HG03025 (cell line): Measurements from ENCODE around the gene UBR1.
"Not testable (repeated sequence)": the region's sequence is repeated elsewhere in the genome, so short reads cannot be mapped to it uniquely, and the experiment has no call there.

Experiments used
- ATAC-seq: cut with Tn5 transposase; IDR thresholded peaks from one replicate; pipeline ENCODE4 v1.9.1; 2021; ENCODE audit warnings: mild to moderate bottlenecking, moderate library complexity; ENCODE audit not compliant: unreplicated experiment, low FRiP score

UBR1 gene

DNA sequence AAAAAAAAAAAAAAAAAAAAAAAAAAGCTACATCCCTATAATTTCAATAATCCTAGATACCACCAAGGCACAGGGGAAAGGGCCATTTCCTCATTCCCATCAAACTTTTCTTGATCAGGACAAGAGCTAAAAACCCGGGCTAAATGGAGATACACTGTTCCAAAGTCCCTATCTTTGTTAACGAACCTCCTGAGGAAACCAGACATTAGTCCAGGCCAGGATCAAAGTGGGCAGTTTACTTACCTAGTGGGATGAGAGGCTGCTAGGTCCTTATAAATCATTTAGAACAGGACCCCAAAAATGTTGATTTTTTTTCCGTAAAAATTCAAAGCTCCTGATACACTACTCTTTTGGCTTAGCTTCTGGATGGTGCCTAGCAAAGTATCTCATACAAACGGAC lies 35.6 kb downstream of the UBR1 start:
- no peak for ATAC-seq

DNA sequence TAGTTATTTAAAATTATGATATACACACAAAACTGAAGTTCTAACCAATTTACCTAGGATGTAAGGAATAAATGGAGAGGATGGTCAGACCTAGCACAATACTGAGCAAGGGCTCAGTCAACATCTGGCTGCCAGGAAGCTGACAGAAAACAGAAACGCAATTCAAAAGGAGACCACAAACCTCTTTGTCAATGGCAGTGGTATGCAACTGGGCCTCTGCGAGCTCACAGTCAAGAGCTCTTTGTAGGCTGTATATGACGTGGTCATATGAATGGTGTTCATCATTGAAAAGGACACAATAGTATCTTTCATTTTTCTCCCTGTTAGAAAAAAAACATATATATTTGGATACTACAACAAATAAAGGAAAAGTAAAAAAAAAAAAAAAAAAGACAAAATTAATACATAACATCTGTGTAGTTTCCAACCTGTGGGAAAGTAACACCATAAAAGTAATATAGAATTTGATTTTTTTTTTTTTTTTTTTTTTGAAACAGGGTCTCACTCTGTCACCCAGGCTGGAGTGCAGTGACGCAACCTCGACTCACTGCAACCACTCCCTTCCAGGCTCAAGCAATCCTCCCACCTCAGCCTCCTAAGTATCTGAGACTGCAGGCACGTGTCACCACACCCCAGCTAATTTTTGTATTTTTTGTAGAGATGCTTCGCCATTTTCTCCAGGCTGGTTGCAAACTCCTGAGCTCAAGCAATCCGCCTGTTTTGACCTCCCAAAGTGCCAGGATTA lies 37.9 kb downstream of the UBR1 start:
- no peak for ATAC-seq

DNA sequence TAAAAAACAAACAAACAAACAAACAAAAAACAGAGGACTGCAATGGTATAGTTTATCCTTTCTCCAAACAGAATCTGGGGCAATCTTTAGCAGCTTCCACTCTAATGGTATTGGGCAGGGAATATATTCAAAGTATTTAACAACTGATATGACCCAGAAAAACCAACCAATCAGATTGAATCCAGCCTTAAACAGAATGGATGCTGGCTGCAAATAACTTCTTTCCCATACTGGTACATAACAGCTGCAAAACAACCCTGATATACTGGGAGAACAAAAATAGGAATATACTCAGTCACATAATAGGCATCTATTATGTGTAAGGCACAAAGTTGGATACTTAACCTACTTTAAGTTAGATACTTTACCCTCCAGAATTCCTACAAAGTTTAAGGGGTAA lies 49.1 kb downstream of the UBR1 start:
- no peak for ATAC-seq

DNA sequence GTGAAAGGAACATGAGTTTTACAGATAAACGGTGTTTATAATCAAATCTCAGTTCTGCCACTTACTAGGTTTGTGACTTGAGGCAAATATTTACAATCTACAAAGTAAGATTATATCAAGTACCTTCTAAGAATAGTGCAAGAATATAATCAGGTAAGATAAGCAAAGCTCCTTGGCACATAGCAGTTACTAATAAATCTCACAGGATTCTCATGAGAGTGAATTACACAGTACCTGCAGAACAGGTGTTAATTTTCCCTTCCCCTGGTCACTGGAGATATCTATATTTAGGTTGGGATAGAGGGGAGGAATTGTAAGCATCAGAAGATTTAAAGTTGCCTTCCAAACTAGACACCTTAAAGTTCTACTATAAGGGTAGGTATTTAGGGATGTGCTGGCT lies 53.0 kb downstream of the UBR1 start:
- ATAC-seq = no peak

DNA sequence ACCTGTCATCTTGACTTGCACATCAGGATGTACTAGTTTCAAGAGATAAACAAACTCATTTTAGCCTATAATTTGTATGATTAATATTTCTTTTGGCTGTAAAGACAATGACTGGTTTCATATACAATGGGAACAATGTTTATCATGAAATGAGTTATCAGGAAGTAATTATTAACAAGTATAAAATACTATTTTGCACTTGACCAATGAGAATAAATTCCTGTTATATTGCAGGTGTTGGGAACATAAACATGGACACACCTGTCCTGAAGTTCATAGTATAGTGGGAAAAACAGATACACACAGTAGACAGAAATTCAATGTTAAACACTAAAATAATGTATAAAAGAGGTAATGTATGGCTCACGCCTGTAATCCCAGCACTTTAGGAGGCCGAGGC lies 56.9 kb downstream of the UBR1 start:
- no peak for ATAC-seq

DNA sequence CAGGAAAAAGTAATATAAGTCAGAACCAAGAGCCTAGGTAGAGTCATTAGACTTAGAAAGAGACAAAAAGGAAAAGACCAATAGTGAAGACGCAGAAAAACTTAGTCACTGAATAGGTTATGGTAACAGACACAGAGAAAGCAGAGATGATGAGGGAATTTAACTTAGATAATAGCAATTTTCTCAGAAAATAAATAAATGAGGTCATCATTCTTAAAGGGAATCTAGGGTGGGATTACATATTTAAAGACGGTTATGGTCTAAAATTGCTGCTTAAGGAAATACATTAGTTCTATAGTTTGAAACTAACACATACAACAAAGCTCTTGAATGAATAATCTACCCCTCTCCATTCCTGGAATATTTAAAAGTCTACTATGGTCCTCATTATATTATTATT lies 59.4 kb downstream of the UBR1 start:
- no peak for ATAC-seq

DNA sequence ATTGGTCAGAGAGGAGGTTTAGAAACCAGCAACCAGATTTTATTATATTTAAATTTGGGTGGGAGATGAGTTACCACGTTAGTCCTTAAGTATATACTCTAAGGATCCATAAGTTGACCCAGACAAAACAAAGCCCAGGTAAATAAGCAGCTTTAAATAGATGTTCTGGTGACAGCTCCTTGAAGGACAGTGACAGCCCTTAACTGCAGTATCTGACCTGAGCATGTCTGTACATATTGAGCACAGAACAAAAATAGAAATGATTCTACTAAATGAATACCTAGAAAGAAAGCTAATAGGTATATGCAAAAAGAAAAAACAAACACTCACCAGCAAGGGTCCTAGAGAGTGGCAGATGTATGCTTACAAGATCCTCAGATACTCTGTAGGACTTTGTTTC lies 63.0 kb downstream of the UBR1 start:
- ATAC-seq = no peak

DNA sequence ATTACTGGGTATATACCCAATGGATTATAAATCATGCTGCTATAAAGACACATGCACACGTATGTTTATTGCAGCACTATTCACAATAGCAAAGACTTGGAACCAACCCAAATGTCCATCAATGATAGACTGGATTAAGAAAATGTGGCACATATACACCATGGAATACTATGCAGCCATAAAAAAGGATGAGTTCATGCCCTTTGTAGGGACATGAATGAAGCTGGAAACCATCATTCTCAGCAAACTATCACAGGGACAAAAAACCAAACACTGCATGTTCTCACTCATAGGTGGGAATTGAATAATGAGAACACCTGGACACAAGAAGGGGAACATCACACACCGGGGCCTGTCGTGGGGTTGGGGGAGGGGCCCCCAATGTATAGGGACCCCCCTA lies 64.8 kb downstream of the UBR1 start:
- ATAC-seq = not testable (repeated sequence)

DNA sequence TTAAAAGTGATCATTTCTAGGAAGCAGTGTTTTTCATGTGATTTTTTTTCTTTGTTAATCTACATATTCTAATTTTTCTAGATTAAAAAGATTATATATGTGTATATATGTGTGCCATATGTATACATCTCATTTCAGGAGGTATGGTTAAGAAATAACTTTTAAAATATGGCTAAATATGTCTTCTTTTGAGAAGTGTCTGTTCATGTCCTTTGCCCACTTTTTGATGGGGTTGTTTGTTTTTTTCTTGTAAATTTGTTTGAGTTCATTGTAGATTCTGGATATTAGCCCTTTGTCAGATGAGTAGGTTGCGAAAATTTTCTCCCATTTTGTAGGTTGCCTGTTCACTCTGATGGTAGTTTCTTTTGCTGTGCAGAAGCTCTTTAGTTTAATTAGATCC lies 70.6 kb downstream of the UBR1 start:
- not testable (repeated sequence) for ATAC-seq

DNA sequence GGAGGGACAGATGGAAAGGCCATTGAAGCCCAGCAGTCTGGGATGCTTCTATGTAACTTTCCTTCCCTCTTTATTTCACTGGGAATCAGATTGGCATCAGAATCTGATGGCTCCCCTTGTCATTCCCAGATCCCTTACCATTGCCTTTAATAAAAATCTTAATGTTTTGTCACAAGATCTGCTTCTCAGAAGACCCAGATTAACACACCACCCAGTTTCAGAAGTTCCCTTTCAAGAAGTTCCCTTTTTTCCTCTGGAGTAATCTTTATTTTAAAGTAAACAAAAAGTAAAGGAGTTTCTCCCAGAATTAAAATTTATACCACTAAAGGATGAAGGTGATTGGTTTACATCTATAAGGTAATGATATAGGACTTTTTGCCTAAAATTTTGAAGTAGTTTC lies 76.4 kb downstream of the UBR1 start:
- no peak for ATAC-seq

DNA sequence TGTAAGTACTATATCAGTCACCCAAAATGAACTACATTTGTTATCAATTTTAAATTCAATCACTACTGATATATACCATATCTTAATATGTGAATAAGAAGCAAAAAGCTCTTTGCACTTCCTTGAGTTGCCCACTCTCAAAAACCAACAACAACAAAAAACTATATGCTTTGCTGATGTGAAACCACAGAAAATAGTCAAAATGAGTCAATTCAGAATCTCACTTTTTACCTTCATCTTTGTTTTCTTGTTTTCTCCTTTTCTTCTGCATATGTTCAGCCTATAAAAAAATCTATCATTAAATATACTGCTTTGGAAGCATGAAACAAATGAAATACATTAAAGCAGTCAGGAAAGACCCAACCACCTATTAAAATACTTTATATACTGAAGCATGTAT lies 80.7 kb downstream of the UBR1 start:
- ATAC-seq = no peak

DNA sequence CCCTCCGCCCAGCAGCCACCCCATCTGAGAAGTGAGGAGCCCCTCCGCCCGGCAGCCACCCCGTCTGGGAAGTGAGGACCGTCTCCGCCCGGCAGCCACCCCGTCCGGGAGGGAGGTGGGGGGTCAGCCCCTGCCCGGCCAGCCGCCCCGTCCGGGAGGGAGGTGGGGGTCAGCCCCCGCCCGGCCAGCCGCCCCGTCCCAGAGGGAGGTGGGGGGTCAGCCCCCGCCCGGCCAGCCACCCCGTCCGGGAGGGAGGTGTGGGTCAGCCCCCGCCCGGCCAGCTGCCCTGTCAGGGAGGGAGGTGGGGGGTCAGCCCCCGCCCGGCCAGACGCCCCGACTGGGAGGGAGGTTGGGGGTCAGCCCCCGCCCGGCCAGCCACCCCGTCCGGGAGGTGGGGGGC lies 91.2 kb downstream of the UBR1 start:
- not testable (repeated sequence) for ATAC-seq

DNA sequence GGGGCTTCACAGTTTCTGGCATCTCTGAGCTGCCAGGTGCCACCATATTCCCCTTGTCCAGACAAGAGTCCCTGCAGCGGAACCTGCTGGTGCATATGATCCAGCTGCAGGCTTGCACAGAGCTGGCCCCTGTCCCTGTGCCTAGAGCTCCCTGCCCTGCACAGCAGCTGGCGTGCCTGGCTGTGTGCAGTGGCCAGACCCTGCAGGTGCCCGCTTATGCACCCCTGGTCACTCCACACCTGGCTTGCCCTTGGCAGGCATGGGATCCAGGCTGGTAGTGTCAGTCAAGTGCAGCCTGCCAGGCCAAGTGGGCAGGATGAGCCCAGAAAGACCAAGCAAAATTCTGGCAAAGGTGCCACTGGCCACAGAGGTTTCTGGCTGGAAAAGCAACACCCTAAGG lies 96.6 kb downstream of the UBR1 start:
- no peak for ATAC-seq

DNA sequence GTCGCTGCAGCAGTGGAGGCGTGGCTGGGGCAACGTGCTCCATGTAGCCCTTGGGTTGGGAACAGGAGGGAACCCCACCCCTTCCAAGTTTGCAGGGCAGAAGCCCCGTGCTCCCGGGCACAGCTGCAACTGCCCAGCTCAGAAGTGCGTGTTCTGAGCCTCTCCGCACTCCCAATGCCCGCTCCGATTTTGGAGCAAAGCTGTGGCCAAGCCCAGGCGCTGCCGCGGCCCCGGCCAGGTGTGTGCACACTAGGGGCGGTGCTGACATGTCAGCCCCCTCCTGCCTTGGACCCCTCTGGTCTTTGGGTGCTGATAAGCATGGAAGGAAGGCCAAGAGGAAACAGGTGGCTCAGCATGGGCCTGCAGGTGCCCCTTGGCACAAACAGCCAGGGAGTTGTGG lies 97.7 kb downstream of the UBR1 start:
- ATAC-seq = no peak

DNA sequence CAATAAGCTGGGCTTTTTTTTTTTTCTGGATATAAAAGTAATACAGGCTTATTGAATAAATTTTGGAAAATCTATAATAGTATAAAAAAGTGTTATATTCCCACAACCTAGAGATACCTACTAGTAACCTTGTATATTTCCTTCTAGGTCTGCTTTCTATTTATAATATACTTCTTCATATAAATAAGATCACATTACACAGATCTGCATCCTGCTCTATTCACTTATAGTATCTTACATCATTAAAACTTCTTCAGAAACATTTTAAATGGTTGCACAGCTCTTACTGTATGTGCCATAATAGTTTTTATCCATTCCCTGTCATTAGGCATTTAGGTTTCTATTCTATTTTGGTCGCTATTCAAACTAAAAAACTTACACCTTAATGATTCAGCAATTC lies 98.3 kb downstream of the UBR1 start:
- ATAC-seq = no peak

DNA sequence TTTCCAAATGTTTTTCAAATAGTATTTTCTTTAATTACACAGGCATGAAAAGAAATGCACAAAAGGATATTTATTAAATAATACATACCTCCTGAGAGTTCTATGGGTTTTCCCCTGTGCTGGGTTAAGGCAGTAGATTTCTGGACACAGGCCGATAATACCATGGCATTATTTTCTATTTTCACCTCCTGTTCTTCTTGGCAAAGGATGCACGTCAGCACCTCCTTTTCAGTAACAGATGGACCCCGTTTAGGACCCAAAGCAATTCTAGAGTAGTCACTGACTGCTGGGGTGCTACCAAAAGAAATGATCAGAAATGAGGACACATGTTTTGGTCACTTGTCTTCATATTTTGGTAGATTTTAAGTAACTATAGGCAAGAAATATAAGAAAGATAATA lies 98.8 kb downstream of the UBR1 start:
- ATAC-seq = no peak

DNA sequence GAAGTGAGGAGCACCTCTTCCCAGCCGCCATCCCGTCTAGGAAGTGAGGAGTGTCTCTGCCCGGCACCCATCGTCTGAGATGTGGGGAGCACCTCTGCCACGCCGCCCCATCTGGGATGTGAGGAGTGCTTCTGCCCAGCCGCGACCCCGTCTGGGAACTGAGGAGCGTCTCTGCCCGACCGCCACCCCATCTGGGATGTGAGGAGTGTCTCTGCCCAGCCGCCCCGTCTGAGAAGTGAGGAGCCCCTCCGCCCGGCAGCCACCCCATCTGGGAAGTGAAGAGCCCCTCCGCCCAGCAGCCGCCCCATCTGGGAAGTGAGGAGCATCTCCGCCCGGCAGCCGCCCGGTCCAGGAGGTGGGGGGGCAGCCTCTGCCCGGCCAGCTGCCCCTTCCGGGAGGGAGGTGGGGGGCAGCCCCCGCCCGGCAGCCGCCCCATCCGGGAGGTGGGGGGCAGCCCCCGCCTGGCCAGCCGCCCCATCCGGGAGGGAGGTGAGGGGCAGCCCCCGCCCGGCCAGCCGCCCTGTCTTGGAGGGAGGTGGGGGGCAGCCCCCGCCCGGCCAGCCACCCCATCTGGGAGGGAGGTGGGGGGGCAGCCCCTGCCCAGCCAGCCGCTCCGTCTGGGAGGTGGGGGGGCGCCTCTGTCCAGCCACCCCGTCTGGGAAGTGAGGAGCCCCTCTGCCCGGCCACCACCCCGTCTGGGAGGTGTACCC lies 100.8 kb downstream of the UBR1 start:
- not testable (repeated sequence) for ATAC-seq

DNA sequence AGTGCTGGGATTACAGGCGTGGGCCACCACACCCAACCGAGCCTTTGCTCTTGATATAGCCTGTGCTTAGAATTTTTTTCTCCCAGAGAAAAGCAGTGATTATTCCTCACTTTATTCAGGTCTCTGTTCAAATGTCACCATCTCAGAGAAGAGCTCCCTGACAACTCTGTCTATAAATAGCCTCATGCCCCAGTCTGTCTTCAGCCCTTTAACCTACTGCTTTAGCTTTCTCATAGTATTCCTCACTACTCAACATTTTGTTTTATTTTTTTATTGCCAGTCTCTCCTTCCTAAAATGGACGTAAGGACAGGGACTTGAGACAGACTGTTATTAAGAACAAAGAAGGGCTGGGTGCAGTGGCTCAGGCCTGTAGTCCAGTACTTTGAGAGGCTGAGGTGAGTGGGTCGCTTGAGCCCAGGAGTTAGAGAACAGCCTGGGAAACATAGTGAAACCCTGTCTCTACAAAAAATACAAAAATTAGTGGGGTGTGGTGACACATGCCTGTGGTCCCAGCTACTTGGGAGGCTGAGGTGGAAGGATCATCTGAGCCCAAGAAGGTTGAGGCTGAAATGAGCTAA lies 106.5 kb downstream of the UBR1 start:
- ATAC-seq = no peak

DNA sequence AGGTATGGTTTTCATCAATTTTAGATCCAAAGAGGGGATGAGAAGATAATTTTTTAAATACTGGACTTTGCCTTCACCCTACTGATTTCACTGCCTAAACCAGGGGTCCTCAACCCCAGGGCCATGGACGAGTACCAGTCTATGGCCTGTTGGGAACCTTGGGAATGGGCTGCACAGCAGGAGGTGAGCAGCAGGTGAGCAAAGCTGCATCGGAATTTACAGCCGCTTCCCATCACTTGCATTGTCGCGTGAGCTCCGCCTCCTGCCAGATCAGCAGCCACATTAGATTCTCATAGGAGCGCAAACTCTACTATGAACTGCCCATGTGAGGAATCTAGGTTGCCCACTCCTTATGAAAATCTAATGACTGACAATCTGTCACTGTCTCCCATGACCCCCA lies 109.0 kb downstream of the UBR1 start:
- no peak for ATAC-seq

DNA sequence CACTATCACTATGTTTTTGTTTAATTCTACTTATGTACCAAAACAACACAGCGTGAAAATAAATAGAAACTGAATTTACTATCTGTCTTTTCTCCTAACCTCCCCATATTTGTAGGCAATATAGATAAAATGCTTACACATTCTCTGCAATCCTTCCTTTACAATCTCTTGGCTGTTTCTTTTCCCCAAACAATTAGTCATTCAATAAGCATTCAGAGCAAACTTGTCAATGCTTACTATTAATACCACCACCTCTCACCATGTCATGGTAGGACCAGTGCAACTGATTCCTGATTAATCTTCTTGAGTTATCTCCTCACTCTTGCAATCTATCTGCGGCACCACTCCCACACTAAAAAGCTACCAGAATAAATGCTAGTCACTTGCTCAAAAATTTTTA lies 111.3 kb downstream of the UBR1 start:
- no peak for ATAC-seq

DNA sequence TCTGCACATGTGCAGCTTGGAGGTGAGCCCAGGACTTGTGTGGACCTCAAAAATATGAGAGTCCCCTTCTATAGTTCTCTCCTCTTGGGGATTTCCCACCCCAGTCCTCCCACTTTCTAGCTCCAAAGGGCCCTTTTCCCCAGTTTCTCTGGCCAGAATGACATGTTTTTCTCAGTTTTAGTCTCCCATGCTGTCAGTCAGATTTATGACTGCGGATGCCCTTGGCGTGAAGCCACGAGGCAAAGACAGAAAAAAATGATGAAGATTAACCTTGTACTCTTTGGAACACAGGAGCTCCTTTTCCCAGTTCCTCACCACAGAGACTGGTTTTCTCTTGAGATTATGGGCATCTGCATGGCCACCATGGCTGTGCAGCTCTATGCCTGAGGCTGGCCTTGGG lies 113.2 kb downstream of the UBR1 start:
- ATAC-seq = no peak
